ENCODE data around the gene SERPINB10.
A peak's percentile ranks its signal among the peaks of the same experiment; 100 is the strongest.

Gene SERPINB10

DNA sequence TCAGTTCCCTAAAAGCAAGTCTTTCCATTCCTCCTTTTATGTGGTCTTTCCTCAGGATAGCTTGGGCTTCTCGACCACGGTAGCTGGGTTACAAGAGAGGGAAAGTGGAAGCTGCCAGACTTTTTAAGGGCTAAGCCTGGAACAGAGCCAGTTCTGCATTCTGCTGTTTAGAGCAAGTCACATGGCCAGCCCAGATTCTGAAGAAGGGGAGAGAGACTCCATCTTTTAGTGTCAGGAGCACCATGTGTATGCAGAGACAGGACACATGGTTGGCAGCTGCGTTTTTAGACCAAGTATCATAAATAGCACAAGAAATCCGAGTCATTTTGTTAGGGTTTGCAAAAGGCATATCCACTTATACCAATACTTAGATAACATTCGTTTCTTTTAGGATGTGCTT, 46.1 kb downstream of the SERPINB10 start:
- no peak for DNase-seq (ENCODE audit: low read depth)
- TF ChIP-seq, protein P1, sequence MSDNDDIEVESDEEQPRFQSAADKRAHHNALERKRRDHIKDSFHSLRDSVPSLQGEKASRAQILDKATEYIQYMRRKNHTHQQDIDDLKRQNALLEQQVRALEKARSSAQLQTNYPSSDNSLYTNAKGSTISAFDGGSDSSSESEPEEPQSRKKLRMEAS (IDR thresholded peaks at IDR 0.05; ENCODE audit: low read depth, low read length): no peak
- TF ChIP-seq, protein P2, sequence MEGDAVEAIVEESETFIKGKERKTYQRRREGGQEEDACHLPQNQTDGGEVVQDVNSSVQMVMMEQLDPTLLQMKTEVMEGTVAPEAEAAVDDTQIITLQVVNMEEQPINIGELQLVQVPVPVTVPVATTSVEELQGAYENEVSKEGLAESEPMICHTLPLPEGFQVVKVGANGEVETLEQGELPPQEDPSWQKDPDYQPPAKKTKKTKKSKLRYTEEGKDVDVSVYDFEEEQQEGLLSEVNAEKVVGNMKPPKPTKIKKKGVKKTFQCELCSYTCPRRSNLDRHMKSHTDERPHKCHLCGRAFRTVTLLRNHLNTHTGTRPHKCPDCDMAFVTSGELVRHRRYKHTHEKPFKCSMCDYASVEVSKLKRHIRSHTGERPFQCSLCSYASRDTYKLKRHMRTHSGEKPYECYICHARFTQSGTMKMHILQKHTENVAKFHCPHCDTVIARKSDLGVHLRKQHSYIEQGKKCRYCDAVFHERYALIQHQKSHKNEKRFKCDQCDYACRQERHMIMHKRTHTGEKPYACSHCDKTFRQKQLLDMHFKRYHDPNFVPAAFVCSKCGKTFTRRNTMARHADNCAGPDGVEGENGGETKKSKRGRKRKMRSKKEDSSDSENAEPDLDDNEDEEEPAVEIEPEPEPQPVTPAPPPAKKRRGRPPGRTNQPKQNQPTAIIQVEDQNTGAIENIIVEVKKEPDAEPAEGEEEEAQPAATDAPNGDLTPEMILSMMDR (IDR thresholded peaks at IDR 0.05; ENCODE audit: low read depth, low read length): no peak
- TF ChIP-seq MYC (IDR thresholded peaks at IDR 0.05; ENCODE audit: low read depth, low read length): no peak
- TF ChIP-seq POLR2A (IDR thresholded peaks at IDR 0.05; ENCODE audit: extremely low read depth, insufficient read length): no peak
- H3K4me3 ChIP-seq (ENCODE audit: low read depth, low read length): no peak overlapping the region

DNA sequence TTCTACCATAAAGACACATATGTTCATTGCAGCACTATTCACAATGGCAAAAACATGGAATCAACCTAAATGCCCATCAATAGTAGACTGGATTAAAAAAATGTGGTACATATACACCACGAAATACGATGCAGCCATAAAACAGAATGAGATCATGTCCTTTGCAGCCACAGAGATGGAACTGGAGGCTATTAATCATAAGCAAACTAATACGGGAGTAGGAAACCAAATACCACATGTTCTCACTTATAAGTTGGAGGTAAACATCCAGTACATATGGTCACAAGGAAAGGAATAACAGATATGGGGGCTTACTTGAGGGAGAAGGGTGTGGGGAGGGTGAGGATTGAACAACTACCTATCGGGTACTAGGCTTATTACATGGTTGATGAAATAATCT, 49.0 kb downstream of the SERPINB10 start:
- no peak overlapping the region for H3K4me3 ChIP-seq (ENCODE audit: low read depth, low read length)
- TF ChIP-seq MYC (IDR thresholded peaks at IDR 0.05; ENCODE audit: low read depth, low read length): no peak
- TF ChIP-seq, protein P1 (IDR thresholded peaks at IDR 0.05; ENCODE audit: low read depth, low read length): no peak
- TF ChIP-seq, protein P2 (IDR thresholded peaks at IDR 0.05; ENCODE audit: low read depth, low read length): no peak
- no peak for TF ChIP-seq POLR2A (IDR thresholded peaks at IDR 0.05; ENCODE audit: extremely low read depth, insufficient read length)
- DNase-seq (ENCODE audit: low read depth): no peak

DNA sequence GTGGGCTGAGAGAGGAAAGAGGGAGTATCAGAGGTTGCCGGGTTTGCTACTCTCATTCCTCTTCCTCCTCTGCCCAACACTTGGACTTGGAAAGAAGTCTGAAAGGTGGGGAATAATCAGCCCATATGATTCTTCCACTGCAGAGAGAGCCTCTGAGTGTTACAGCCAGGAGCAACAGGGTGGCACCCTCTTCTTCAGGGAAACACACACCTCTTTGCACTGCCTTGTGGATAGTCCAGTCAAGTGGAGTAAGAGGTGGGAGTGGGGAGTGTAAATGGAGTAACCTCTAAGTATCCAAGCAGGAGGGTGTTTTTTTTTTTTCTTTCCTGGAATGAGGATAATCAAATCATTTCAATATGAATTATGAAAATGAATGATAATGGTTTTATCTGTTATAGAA, 53.1 kb downstream of the SERPINB10 start:
- no peak for DNase-seq (ENCODE audit: low read depth)
- TF ChIP-seq, protein P2 (IDR thresholded peaks at IDR 0.05; ENCODE audit: low read depth, low read length): no peak
- no peak for TF ChIP-seq POLR2A (IDR thresholded peaks at IDR 0.05; ENCODE audit: extremely low read depth, insufficient read length)
- TF ChIP-seq MYC (IDR thresholded peaks at IDR 0.05; ENCODE audit: low read depth, low read length): no peak
- no peak overlapping the region for H3K4me3 ChIP-seq (ENCODE audit: low read depth, low read length)

DNA sequence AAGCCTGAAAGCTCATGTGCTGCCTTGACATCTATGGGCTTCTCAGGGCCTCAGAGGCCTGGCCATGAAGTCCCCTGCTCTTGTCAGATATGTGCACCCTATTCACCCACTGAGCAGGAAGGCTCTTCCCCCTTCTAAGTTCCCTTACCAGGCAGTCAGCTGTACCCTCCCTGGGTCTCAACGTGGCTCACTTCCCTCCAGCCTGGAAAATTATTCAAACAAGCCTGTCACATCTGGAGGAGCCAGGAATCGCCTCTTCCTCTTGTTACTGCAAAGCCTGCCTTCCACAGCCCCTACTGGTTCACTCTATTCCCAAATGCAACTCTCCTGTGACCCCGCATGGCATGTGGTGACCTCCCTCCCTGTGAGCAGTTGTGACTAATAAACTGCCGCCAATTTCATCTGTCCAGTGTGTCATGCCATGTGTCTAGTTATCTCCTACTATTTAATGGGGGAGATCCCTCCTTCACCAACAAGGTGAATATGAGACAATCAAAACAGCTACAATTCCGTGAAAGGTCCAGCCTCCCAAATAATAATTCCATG, 53.8 kb downstream of the SERPINB10 start:
- DNase-seq (ENCODE audit: low read depth): peak; percentile 29
- no peak for TF ChIP-seq MYC (IDR thresholded peaks at IDR 0.05; ENCODE audit: low read depth, low read length)
- TF ChIP-seq, protein P2 (IDR thresholded peaks at IDR 0.05; ENCODE audit: low read depth, low read length): no peak
- TF ChIP-seq, protein P1 (IDR thresholded peaks at IDR 0.05; ENCODE audit: low read depth, low read length): no peak
- no peak for TF ChIP-seq POLR2A (IDR thresholded peaks at IDR 0.05; ENCODE audit: extremely low read depth, insufficient read length)
- H3K4me3 ChIP-seq (ENCODE audit: low read depth, low read length): no peak overlapping the region

DNA sequence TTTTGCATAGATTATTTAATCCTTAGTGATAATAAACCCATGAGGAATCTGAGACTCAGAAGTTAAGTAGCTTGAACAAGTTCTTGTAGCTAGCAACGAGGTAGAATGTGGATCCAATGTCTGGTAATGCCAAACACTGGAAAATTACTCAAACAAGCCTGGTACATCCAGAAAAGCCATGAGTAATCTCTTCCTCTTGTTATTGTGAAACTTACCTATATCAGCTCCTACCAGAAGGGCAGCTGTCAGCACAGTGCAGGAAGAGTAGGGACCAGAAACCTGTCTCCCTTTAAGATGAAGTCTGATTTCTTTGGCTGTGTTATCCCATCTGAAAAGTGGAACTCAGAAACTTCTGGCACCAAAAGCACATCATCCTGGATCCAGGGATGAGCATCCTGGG, 54.4 kb downstream of the SERPINB10 start:
- TF ChIP-seq, protein P1 (IDR thresholded peaks at IDR 0.05; ENCODE audit: low read depth, low read length): no peak
- TF ChIP-seq POLR2A (IDR thresholded peaks at IDR 0.05; ENCODE audit: extremely low read depth, insufficient read length): no peak
- no peak for TF ChIP-seq MYC (IDR thresholded peaks at IDR 0.05; ENCODE audit: low read depth, low read length)
- TF ChIP-seq, protein P2 (IDR thresholded peaks at IDR 0.05; ENCODE audit: low read depth, low read length): no peak
- no peak overlapping the region for H3K4me3 ChIP-seq (ENCODE audit: low read depth, low read length)
- DNase-seq (ENCODE audit: low read depth): no peak

All from NB4 (cell line).